HepG2 (cell line): Measurements from ENCODE around the gene HARBI1. TPM values are rescaled to one million over a fixed set of nuclear protein-coding genes. Genes with fewer than 3 reads are reported as not detected.

Source experiments
- ARID5B ChIP-seq: IDR thresholded peaks from 2 replicates; pipeline ENCODE4 v1.4.0; 2020; ENCODE audit warnings: mild to moderate bottlenecking, missing genetic modification reagents
- ATF3 ChIP-seq: sonication (generic); formaldehyde crosslinking; IDR thresholded peaks from 2 replicates; pipeline ENCODE4 v1.4.0; 2020; ENCODE audit warnings: missing genetic modification reagents
- ATM ChIP-seq: fragments of 450-650 bp; IDR thresholded peaks from 2 replicates; pipeline ENCODE4 v1.7.1; 2017; ENCODE audit warnings: mild to moderate bottlenecking, borderline replicate concordance
- HOXA5 ChIP-seq: sonication (generic); formaldehyde crosslinking; IDR thresholded peaks from 2 replicates; pipeline ENCODE4 v1.4.0; 2020; ENCODE audit warnings: missing genetic modification reagents
- MAFG ChIP-seq: sonication (generic); formaldehyde crosslinking; IDR thresholded peaks from 2 replicates; pipeline ENCODE4 v1.5.1; 2020; ENCODE audit warnings: mild to moderate bottlenecking, missing genetic modification reagents
- MTA1 ChIP-seq: sonication (generic); formaldehyde crosslinking; IDR thresholded peaks from 2 replicates; pipeline ENCODE4 v1.4.0; 2020; ENCODE audit warnings: missing genetic modification reagents, mild to moderate bottlenecking, borderline replicate concordance
- MXD3 ChIP-seq: IDR thresholded peaks from 2 replicates; pipeline ENCODE4 v1.6.1; 2016; ENCODE audit warnings: mild to moderate bottlenecking, missing biosample characterization, missing genetic modification reagents
- MYC ChIP-seq: sonication (generic); formaldehyde crosslinking; IDR thresholded peaks from 2 replicates; pipeline ENCODE4 v1.9.0; 2021; ENCODE audit warnings: missing genetic modification reagents, borderline replicate concordance
- TARDBP ChIP-seq: sonication (generic); formaldehyde crosslinking; IDR thresholded peaks from 2 replicates; pipeline ENCODE4 v1.8.0; 2022; ENCODE audit warnings: mild to moderate bottlenecking, missing genetic modification reagents
- ZBTB42 ChIP-seq: sonication (generic); formaldehyde crosslinking; IDR thresholded peaks from 2 replicates; pipeline ENCODE4 v1.5.0; 2020; ENCODE audit warnings: mild to moderate bottlenecking, missing genetic modification reagents
- ZNF441 ChIP-seq: sonication (generic); formaldehyde crosslinking; IDR thresholded peaks from 2 replicates; pipeline ENCODE4 v1.7.0; 2021; ENCODE audit warnings: missing genetic modification reagents, borderline replicate concordance
- ZNF530 ChIP-seq: sonication (generic); formaldehyde crosslinking; IDR thresholded peaks from 2 replicates; pipeline ENCODE4 v1.5.0; 2020; ENCODE audit warnings: low read depth, mild to moderate bottlenecking, missing genetic modification reagents
- ZNF598 ChIP-seq: sonication (generic); formaldehyde crosslinking; IDR thresholded peaks from 2 replicates; pipeline ENCODE4 v1.5.1; 2020; ENCODE audit warnings: mild to moderate bottlenecking, missing genetic modification reagents, borderline replicate concordance
- ZNF737 ChIP-seq: sonication (generic); formaldehyde crosslinking; IDR thresholded peaks from 2 replicates; pipeline ENCODE4 v1.5.0; 2020; ENCODE audit warnings: missing genetic modification reagents, mild to moderate bottlenecking, borderline replicate concordance
- ZNF75D ChIP-seq: sonication (generic); formaldehyde crosslinking; IDR thresholded peaks from 2 replicates; pipeline ENCODE4 v1.8.1; 2023; ENCODE audit warnings: missing genetic modification reagents, mild to moderate bottlenecking, borderline replicate concordance
- ZNF850 ChIP-seq: sonication (generic); formaldehyde crosslinking; conservative IDR thresholded peaks from 2 replicates; pipeline ENCODE4 v1.9.0; 2021; ENCODE audit warnings: mild to moderate bottlenecking, missing genetic modification reagents
- polyA plus RNA-seq, 8 experiments: library from polyadenylated mRNA; depleted of rRNA in 3 of 8; stranded (reverse) in 7 of 8; unstranded in 1 of 8; fragments of >200 nt; fragmentation: Illumina TruSeq in 4 of 8; extraction: Trizol in 4 of 8; gene quantifications; 2 replicates each; pipeline versions ENCODE4 v1.2.1 to v1.2.3, GENCODE V29; 2011 to 2016; ENCODE audit warnings: low read depth in 4 of 8, missing spikeins in 1 of 8, mixed read lengths in 1 of 8; ENCODE audit not compliant: insufficient read depth in 1 of 8
- total RNA-seq, 5 experiments: library from RNA; depleted of rRNA; stranded (reverse); fragments of >200 nt; fragmentation: Illumina TruSeq; extraction: Trizol; gene quantifications; 2 replicates each; pipeline ENCODE4 v1.2.3, GENCODE V29; 2016; ENCODE audit warnings: low read depth in 1 of 5

Gene HARBI1
- total and polyA plus RNA-seq, 2 of the 13 experiments (the other 11 are each of a cell fraction or from before 2014, with no cell fraction given), result 2.5 to 4.8 TPM

GRCh38 chr11:46554213-46555147 lies 62.5 kb downstream of the HARBI1 start (continued):
- TF ChIP-seq ARID5B (CRISPR knock-in tag), result peak; percentile 95
- TF ChIP-seq ZNF75D (CRISPR knock-in tag), result no peak
- no peak for TF ChIP-seq MXD3
- no peak for TF ChIP-seq MAFG (CRISPR knock-in tag)
- TF ChIP-seq MYC (CRISPR knock-in tag), result no peak
- TF ChIP-seq ZNF850 (CRISPR knock-in tag), result no peak
- TF ChIP-seq ZBTB42 (CRISPR knock-in tag), result no peak
- TF ChIP-seq TARDBP (CRISPR knock-in tag), result peak; percentile 89
- TF ChIP-seq ATM, result peak; percentile 88; the same call in 1 of the 2 replicates
- TF ChIP-seq MTA1 (CRISPR knock-in tag), result peak; percentile 15; the same call in 1 of the 2 replicates
- no peak for TF ChIP-seq ZNF530 (CRISPR knock-in tag)
- TF ChIP-seq ATF3 (CRISPR knock-in tag), result peak; percentile 97
- peak; percentile 78; the same call in 1 of the 2 replicates for TF ChIP-seq HOXA5 (CRISPR knock-in tag)
- TF ChIP-seq ZNF737 (CRISPR knock-in tag), result no peak
- TF ChIP-seq ZNF598 (CRISPR knock-in tag), result no peak
- TF ChIP-seq ZNF441 (CRISPR knock-in tag), result no peak
